ENCODE data around the gene KCNJ1. TPM values are rescaled to one million over a fixed set of nuclear protein-coding genes. Genes with fewer than 3 reads are reported as not detected.
A peak's percentile ranks its signal among the peaks of the same experiment; 100 is the strongest.

KCNJ1 gene
- total and polyA plus RNA-seq, 2 of the 8 experiments (the other 6 are each of a cell fraction or from before 2014, with no cell fraction given) = 0.17 to 0.23 TPM

DNA sequence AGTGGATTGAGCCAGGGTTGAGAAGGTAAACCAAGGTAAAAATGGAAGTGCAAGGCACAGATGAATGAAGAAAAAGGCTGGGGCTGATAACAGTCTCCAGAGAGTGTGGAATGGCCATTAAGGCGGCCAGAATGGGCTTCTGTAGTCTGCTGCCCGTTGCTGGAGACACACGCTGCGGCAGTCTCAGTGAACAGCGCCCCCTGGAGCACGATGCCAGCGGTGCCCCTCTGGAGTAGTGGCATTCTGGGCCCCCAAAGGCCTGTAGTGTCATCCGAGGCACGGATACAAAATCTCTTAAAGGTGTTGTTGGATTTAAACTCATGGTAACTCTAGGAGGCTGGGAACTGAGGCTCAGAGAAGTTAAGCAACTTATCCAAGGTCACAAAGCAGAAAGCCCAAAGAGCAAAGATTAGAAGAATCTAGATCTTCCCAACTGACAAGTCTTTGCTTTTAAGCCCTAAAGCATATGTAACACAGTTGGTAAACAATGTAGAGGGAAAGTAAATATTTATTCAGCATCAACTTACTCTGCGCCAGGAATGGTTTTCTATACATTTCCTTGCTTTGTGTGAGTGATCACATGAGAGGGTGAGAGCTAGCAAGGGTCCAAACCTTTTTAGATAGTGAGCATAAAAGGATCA lies 18.2 kb downstream of the KCNJ1 start:
- Histone ChIP-seq H3K27me3 (replicated peaks in 1 of 4; ENCODE audit: control insufficient read depth in 3 of 4, extremely low read depth in 1 of 4, insufficient read depth in 3 of 4, low read length in 3 of 4) (no peaks in the 10 kb centered on the region), H3K4me2 (ENCODE audit: insufficient read depth in 1 of 2, low read depth in 2 of 2, low read length in 2 of 2) (no peak overlapping the region), H3K4ac (replicated peaks; ENCODE audit: insufficient read length, low read depth, low read length) (no peak overlapping the region), H2BK12ac (ENCODE audit: low read depth, low read length) (no peak overlapping the region), H3K36me3 (ENCODE audit: control insufficient read depth in 2 of 4, insufficient read depth in 4 of 4, low read length in 3 of 4) (no peaks in the 10 kb centered on the region), H3K4me3 (ENCODE audit: extremely low read depth in 1 of 4, insufficient read depth in 2 of 4, low read depth in 3 of 4, low read length in 4 of 4) (no peak overlapping the region), H3K27ac (ENCODE audit: low read depth, low read length) (no peak overlapping the region), H2AFZ (ENCODE audit: low read length) (no peak overlapping the region), H2BK20ac (ENCODE audit: low read length) (no peak overlapping the region), H4K91ac (replicated peaks; ENCODE audit: insufficient read length, low read length) (no peak overlapping the region), H4K8ac (ENCODE audit: extremely low read depth, insufficient read depth, low read length) (no peak overlapping the region), H3K9me3 (ENCODE audit: insufficient read depth in 2 of 2, low read depth in 1 of 2, low read length in 1 of 2) (no peaks in the 10 kb centered on the region), H3K23ac (ENCODE audit: insufficient read length) (no peak overlapping the region), H3K79me2 (ENCODE audit: control insufficient read depth in 1 of 2, insufficient read depth in 2 of 2, low read length in 2 of 2) (no peaks in the 10 kb centered on the region), H2BK15ac (ENCODE audit: low read length) (no peak overlapping the region), H3K9ac (replicated peaks in 1 of 4; ENCODE audit: extremely low read depth in 1 of 4, low read depth in 3 of 4, low read length in 3 of 4) (no peak overlapping the region), H2AK5ac (ENCODE audit: low read depth, low read length) (no peak overlapping the region), H4K20me1 (replicated peaks in 1 of 2; ENCODE audit: control insufficient read depth in 1 of 2, insufficient read depth in 2 of 2, low read length in 2 of 2) (no peaks in the 10 kb centered on the region), H4K5ac (ENCODE audit: insufficient read length, low read depth, low read length) (no peak overlapping the region), H3K18ac (ENCODE audit: extremely low read depth, low read length) (no peak overlapping the region), H3K4me1 (replicated peaks in 1 of 4; ENCODE audit: control insufficient read depth in 3 of 4, insufficient read depth in 4 of 4, low read length in 3 of 4) (no peaks in the 10 kb centered on the region), H3K56ac (replicated peaks; ENCODE audit: insufficient read length, low read depth, low read length) (no peak overlapping the region), H2BK120ac (replicated peaks; ENCODE audit: low read depth, low read length) (no peak overlapping the region), H2BK5ac (ENCODE audit: low read depth, low read length) (no peak overlapping the region), H3K79me1 (ENCODE audit: low read depth, low read length) (no peaks in the 10 kb centered on the region), H3K14ac (ENCODE audit: insufficient read length) (no peak overlapping the region), H3K23me2 (ENCODE audit: low read depth, low read length) (no peaks in the 10 kb centered on the region)
- 26% methylated on average over 10 of the region's 10 CpGs; no CpG with 5 or more reads in 1 of the 2 experiments for WGBS, 2 experiments (ENCODE audit: extremely low coverage in 1 of 2, insufficient coverage in 1 of 2, insufficient read length in 1 of 2, insufficient replicate concordance in 2 of 2, low coverage in 1 of 2, low lambda C conversion rate in 2 of 2, missing lambda C conversion rate in 1 of 2)
- CTCF ChIA-PET (ENCODE audit: partially characterized antibody) = interaction anchor here (0.6 to 9.1 kb wide), 42 partner anchors 10 to 689 kb away, joined by 3 to 69 read pairs (median 4); partner anchors contain the start of gene KCNJ1
- POLR2A ChIA-PET (ENCODE audit: partially characterized antibody) = interaction anchor here (1.3 kb wide), 1 partner anchor 8 kb away, joined by 3 read pairs; no protein-coding TSS in a partner anchor
- FAIRE-seq = peak; percentile 63
- DNase-seq (ENCODE audit: low read depth in 1 of 2, low spot score in 2 of 2) = peak in 1 of 2 experiments; percentile 97
- 0 out of 2 replicates have a peak, but pooled peaks have one; percentile 35 for TF ChIP-seq YY1 (IDR thresholded peaks at IDR 0.05; ENCODE audit: low read depth, low read length)
- no peak for TF ChIP-seq GTF2F1 (IDR thresholded peaks at IDR 0.05; ENCODE audit: borderline replicate concordance, low read depth, low read length)
- TF ChIP-seq, protein P1, sequence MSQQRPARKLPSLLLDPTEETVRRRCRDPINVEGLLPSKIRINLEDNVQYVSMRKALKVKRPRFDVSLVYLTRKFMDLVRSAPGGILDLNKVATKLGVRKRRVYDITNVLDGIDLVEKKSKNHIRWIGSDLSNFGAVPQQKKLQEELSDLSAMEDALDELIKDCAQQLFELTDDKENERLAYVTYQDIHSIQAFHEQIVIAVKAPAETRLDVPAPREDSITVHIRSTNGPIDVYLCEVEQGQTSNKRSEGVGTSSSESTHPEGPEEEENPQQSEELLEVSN (IDR thresholded peaks at IDR 0.05) = 0 out of 2 replicates have a peak, but pooled peaks have one; percentile 4
- TF ChIP-seq KDM1A (IDR thresholded peaks at IDR 0.05; ENCODE audit: borderline replicate concordance, low read length) = peak; percentile 92
- peak in 1 of 2 experiments; percentile 49; a peak in 1 of 4 replicates for TF ChIP-seq HDAC2 (IDR thresholded peaks at IDR 0.05; ENCODE audit: borderline replicate concordance in 1 of 2, low read depth in 2 of 2, low read length in 2 of 2)
- no peak for TF ChIP-seq RFX5 (IDR thresholded peaks at IDR 0.05; ENCODE audit: borderline replicate concordance, low read depth, low read length)
- TF ChIP-seq CEBPB (IDR thresholded peaks at IDR 0.05; ENCODE audit: low read depth, low read length) = no peak
- TF ChIP-seq TAF7 (optimal IDR thresholded peaks at IDR 0.05; ENCODE audit: borderline replicate concordance, low read depth, low read length) = no peak
- peak; percentile 49; the same call in 1 of the 2 replicates for TF ChIP-seq JUND (IDR thresholded peaks at IDR 0.05; ENCODE audit: low read length)
- peak; percentile 72 to 85 for TF ChIP-seq RAD21 (IDR thresholded peaks at IDR 0.05 in 1 of 2, conservative IDR thresholded peaks at IDR 0.05 in 1 of 2; ENCODE audit: low read depth in 2 of 2, low read length in 2 of 2)

All from H1 (cell line).